GM23338 (cell line): Measurements from ENCODE around the gene NCOA1. TPM values are rescaled to one million over a fixed set of nuclear protein-coding genes. Genes with fewer than 3 reads are reported as not detected.

Experiments
- ATAC-seq: fragments of 200-7000 bp; cut with Tn5 transposase; 3 replicates; pipeline ENCODE4 v1.9.1; 2020
- DNase-seq: peaks from one replicate; pipeline ENCODE4 v3.0.0-alpha.2; 2015; ENCODE audit warnings: low spot score
- H2AFZ ChIP-seq: fragments of 200-600 bp; sonication (generic); 2 replicates; pipeline ENCODE4 v1.8.0; 2016; ENCODE audit warnings: antibody characterized with exemption, mild to moderate bottlenecking, moderate library complexity
- H3F3A ChIP-seq: fragments of 200-600 bp; sonication (generic); replicated peaks from 2 replicates; pipeline ENCODE4 v1.8.0; 2017; ENCODE audit warnings: antibody characterized with exemption, mixed run types, low read depth
- H3K27ac ChIP-seq: fragments of 200-600 bp; sonication (generic); 2 replicates; pipeline ENCODE4 v1.6.1; 2016; ENCODE audit warnings: low read depth
- H3K27me3 ChIP-seq: fragments of 200-600 bp; sonication (generic); 2 replicates; pipeline ENCODE4 v1.8.0; 2016; ENCODE audit warnings: mild to moderate bottlenecking, mixed run types, moderate library complexity; ENCODE audit not compliant: insufficient read depth
- H3K36me3 ChIP-seq: fragments of 200-600 bp; sonication (generic); 2 replicates; pipeline ENCODE4 v1.8.0; 2016; ENCODE audit warnings: mild to moderate bottlenecking; ENCODE audit not compliant: insufficient read depth
- H3K4me1 ChIP-seq: fragments of 200-600 bp; sonication (generic); 2 replicates; pipeline ENCODE4 v1.8.0; 2016; ENCODE audit warnings: mild to moderate bottlenecking, moderate library complexity; ENCODE audit not compliant: insufficient read depth
- H3K4me2 ChIP-seq: fragments of 200-600 bp; sonication (generic); 2 replicates; pipeline ENCODE4 v1.7.1; 2017; ENCODE audit warnings: mixed run types
- H3K4me3 ChIP-seq: fragments of 200-600 bp; sonication (generic); 2 replicates; pipeline ENCODE4 v1.6.1; 2016; ENCODE audit warnings: mixed run types
- H3K79me2 ChIP-seq: fragments of 200-600 bp; sonication (generic); replicated peaks from 2 replicates; pipeline ENCODE4 v1.8.0; 2017; ENCODE audit warnings: mild to moderate bottlenecking; ENCODE audit not compliant: insufficient read depth
- H3K9me2 ChIP-seq: fragments of 200-600 bp; sonication (generic); 2 replicates; pipeline ENCODE4 v1.8.0; 2017; ENCODE audit not compliant: insufficient read depth
- H4K20me1 ChIP-seq: fragments of 200-600 bp; sonication (generic); replicated peaks from 2 replicates; pipeline ENCODE4 v1.8.0; 2017; ENCODE audit warnings: mild to moderate bottlenecking; ENCODE audit not compliant: insufficient read depth
- H3K27ac Mint-ChIP-seq: 2 replicates; pipeline ENCODE4 v1.8.0; 2020; ENCODE audit warnings: inconsistent platforms, mild to moderate bottlenecking, moderate library complexity, mixed read lengths
- H3K27me3 Mint-ChIP-seq: 3 replicates; pipeline ENCODE4 v1.8.0; 2022; ENCODE audit warnings: low read depth, mild to moderate bottlenecking, moderate library complexity, mixed read lengths, inconsistent platforms; ENCODE audit not compliant: insufficient read depth, poor library complexity
- H3K36me3 Mint-ChIP-seq: 3 replicates; pipeline ENCODE4 v1.8.0; 2021; ENCODE audit warnings: low read depth, mild to moderate bottlenecking, inconsistent platforms, moderate library complexity, mixed read lengths
- H3K4me1 Mint-ChIP-seq: 3 replicates; pipeline ENCODE4 v1.8.0; 2020; ENCODE audit warnings: mild to moderate bottlenecking, inconsistent platforms, mixed read lengths
- H3K4me3 Mint-ChIP-seq: 3 replicates; pipeline ENCODE4 v1.8.0; 2021; ENCODE audit warnings: moderate library complexity, mild to moderate bottlenecking, inconsistent platforms, mixed read lengths
- H3K9me3 Mint-ChIP-seq: 3 replicates; pipeline ENCODE4 v1.8.0; 2020; ENCODE audit warnings: moderate library complexity, mild to moderate bottlenecking, inconsistent platforms, mixed read lengths
- CREB1 ChIP-seq: fragments of 250-450 bp; sonication (Bioruptor Pico); IDR thresholded peaks from 2 replicates; pipeline ENCODE4 v1.5.0; 2020; ENCODE audit warnings: low read depth, mild to moderate bottlenecking, moderate library complexity
- CTCF ChIP-seq, 2 experiments: fragments of 200-600 bp in 1 of 2; sonication (generic) in 1 of 2; conservative IDR thresholded peaks; 2 replicates each; pipeline versions ENCODE4 v1.5.1 to v1.6.1; 2016 to 2017; ENCODE audit warnings: antibody characterized with exemption in 2 of 2, low read depth in 2 of 2, mild to moderate bottlenecking in 2 of 2, moderate library complexity in 1 of 2
- ETS1 ChIP-seq: IDR thresholded peaks from 2 replicates; pipeline ENCODE4 v1.6.1; 2016; ENCODE audit warnings: antibody characterized with exemption
- EZH2 ChIP-seq: fragments of 200-600 bp; sonication (generic); IDR thresholded peaks from one replicate; pipeline ENCODE4 v1.8.0; 2017; ENCODE audit warnings: antibody characterized with exemption, mild to moderate bottlenecking, low read depth; ENCODE audit not compliant: unreplicated experiment
- JUNB ChIP-seq: IDR thresholded peaks from one replicate; pipeline ENCODE4 v1.6.1; 2016; ENCODE audit warnings: antibody characterized with exemption; ENCODE audit not compliant: unreplicated experiment
- NANOG ChIP-seq: IDR thresholded peaks from 2 replicates; pipeline ENCODE4 v1.6.1; 2016; ENCODE audit warnings: antibody characterized with exemption, borderline replicate concordance
- STAT1 ChIP-seq: IDR thresholded peaks from one replicate; pipeline ENCODE4 v1.6.1; 2016; ENCODE audit warnings: antibody characterized with exemption; ENCODE audit not compliant: unreplicated experiment
- ZNF114 ChIP-seq: fragments of 250-450 bp; sonication (Bioruptor Pico); IDR thresholded peaks from 2 replicates; pipeline ENCODE4 v1.5.0; 2020; ENCODE audit warnings: mild to moderate bottlenecking, moderate library complexity
- polyA plus RNA-seq: library from polyadenylated mRNA; unstranded; fragments of >200 nt; fragmentation: Nextera tagmentation; extraction: Ambion mirVana; gene quantifications from 2 replicates; pipeline ENCODE4 v1.2.1, GENCODE V29; 2016
- total RNA-seq: library from RNA; depleted of rRNA; stranded (reverse); fragments of >200 nt; shearing (Covaris generic); gene quantifications from 2 replicates; pipeline ENCODE4 v1.2.3, GENCODE V29; 2014

The NCOA1 gene
- total and polyA plus RNA-seq, 2 experiments from 2014 or later: 7.1 to 15.1 TPM

- H4K20me1 ChIP-seq: no peaks in the 10 kb centered on the region
- Mint-ChIP-seq H3K9me3 (no peaks in the 10 kb centered on the region), H3K4me3 (no peak overlapping the region), H3K36me3 (no peaks in the 10 kb centered on the region), H3K27ac (peak overlapping the region; percentile 91), H3K27me3 (peaks cover 1% of the 10 kb centered on the region), H3K4me1 (peaks cover 28% of the 10 kb centered on the region)
- H3K79me2 ChIP-seq: no peaks in the 10 kb centered on the region
- TF ChIP-seq JUNB: no peak
- TF ChIP-seq CTCF (conservative IDR thresholded peaks at IDR 0.05; ENCODE audit: low read depth in 2 of 2): peak; percentile 86
- TF ChIP-seq ETS1: no peak
- TF ChIP-seq CREB1: no peak
- no peak for TF ChIP-seq NANOG
- no peak overlapping the region for H3K4me3 ChIP-seq
- no peak overlapping the region for H3K4me2 ChIP-seq
- H3K36me3 ChIP-seq: no peaks in the 10 kb centered on the region
- H3K4me1 ChIP-seq: peaks cover 25% of the 10 kb centered on the region
- H3K27ac ChIP-seq: no peak overlapping the region
- H3F3A ChIP-seq: no peaks in the 10 kb centered on the region
- ATAC-seq (peak; percentile 94), DNase-seq (peak; percentile 89)
- no peaks in the 10 kb centered on the region for H3K9me2 ChIP-seq
- no peaks in the 10 kb centered on the region for H3K27me3 ChIP-seq
- no peak overlapping the region for H2AFZ ChIP-seq
Measured at GRCh38 chr2:24613154-24613814, 122.2 kb downstream of the NCOA1 start.

GRCh38 chr2:24616616-24617015 lies 125.6 kb downstream of the NCOA1 start:
- Histone ChIP-seq H3K9me2 (no peaks in the 10 kb centered on the region), H3K4me2 (no peak overlapping the region), H3K79me2 (no peaks in the 10 kb centered on the region), H3K36me3 (no peaks in the 10 kb centered on the region), H3K4me3 (no peak overlapping the region), H4K20me1 (no peaks in the 10 kb centered on the region), H3K27ac (no peak overlapping the region), H3F3A (no peaks in the 10 kb centered on the region), H3K4me1 (peaks cover 11% of the 10 kb centered on the region), H3K27me3 (no peaks in the 10 kb centered on the region), H2AFZ (no peak overlapping the region)
- Mint-ChIP-seq H3K9me3 (no peaks in the 10 kb centered on the region), H3K27me3 (peaks cover 1% of the 10 kb centered on the region), H3K4me3 (no peak overlapping the region), H3K27ac (no peak overlapping the region), H3K36me3 (no peaks in the 10 kb centered on the region), H3K4me1 (peaks cover 23% of the 10 kb centered on the region)
- TF ChIP-seq CREB1 (no peak), ZNF114 (CRISPR knock-in tag) (no peak), CTCF (conservative IDR thresholded peaks at IDR 0.05; ENCODE audit: low read depth in 2 of 2) (no peak), STAT1 (no peak), EZH2 (no peak)
- ATAC-seq (no peak), DNase-seq (no peak)
